WTC11 (cell line): ENCODE measurements around the gene TRMT11. TPM values are rescaled to one million over a fixed set of nuclear protein-coding genes. Genes with fewer than 3 reads are reported as not detected.

ENCODE experiments used
- ATAC-seq: fragments of 200-7000 bp; cut with Tn5 transposase; 2 replicates; pipeline ENCODE4 v1.10.0; 2021; ENCODE audit warnings: mild to moderate bottlenecking, moderate library complexity
- CTCF ChIA-PET: fragments of 300-600 bp; sonication (Branson Sonifier 250); formaldehyde crosslinking; loops from one replicate; lab custom pipeline; 2021; ENCODE audit warnings: antibody characterized with exemption; lab: Charles Lee
- POLR2A ChIA-PET: fragments of 350-600 bp; sonication (Branson Sonifier 250); formaldehyde crosslinking; loops from one replicate; lab custom pipeline; 2021; ENCODE audit warnings: antibody characterized with exemption; lab: Charles Lee
- DNase-seq: peaks from one replicate; pipeline ENCODE4 v3.0.0; 2021; ENCODE audit warnings: low spot score
- H3K27ac Mint-ChIP-seq: 2 replicates; pipeline ENCODE4 v1.8.0; 2021; ENCODE audit warnings: mixed read lengths
- H3K27me3 Mint-ChIP-seq: 2 replicates; pipeline ENCODE4 v1.8.0; 2021; ENCODE audit warnings: low read depth, mild to moderate bottlenecking, moderate library complexity, mixed read lengths
- H3K36me3 Mint-ChIP-seq: 2 replicates; pipeline ENCODE4 v1.8.0; 2021; ENCODE audit warnings: mixed read lengths
- H3K4me1 Mint-ChIP-seq: 2 replicates; pipeline ENCODE4 v1.8.0; 2022; ENCODE audit warnings: mixed read lengths
- H3K4me3 Mint-ChIP-seq: 2 replicates; pipeline ENCODE4 v1.8.0; 2021; ENCODE audit warnings: mild to moderate bottlenecking, moderate library complexity, mixed read lengths
- H3K9me3 Mint-ChIP-seq: 2 replicates; pipeline ENCODE4 v1.8.0; 2021; ENCODE audit warnings: mixed read lengths
- CREB1 ChIP-seq: sonication (generic); formaldehyde crosslinking; IDR thresholded peaks from 2 replicates; pipeline ENCODE4 v1.8.0; 2023; ENCODE audit warnings: mild to moderate bottlenecking, missing genetic modification reagents
- EMX1 ChIP-seq: fragments of 250-450 bp; sonication (Bioruptor Pico); IDR thresholded peaks from 2 replicates; pipeline ENCODE4 v1.8.0; 2021; ENCODE audit warnings: mild to moderate bottlenecking
- HMGA2 ChIP-seq: fragments of 250-450 bp; sonication (Bioruptor Pico); IDR thresholded peaks from 2 replicates; pipeline ENCODE4 v1.4.0; 2021; ENCODE audit warnings: mild to moderate bottlenecking, moderate library complexity
- MLX ChIP-seq: sonication (generic); formaldehyde crosslinking; IDR thresholded peaks from 2 replicates; pipeline ENCODE4 v1.8.1; 2023; ENCODE audit warnings: mild to moderate bottlenecking, missing genetic modification reagents, moderate library complexity
- MYBL2 ChIP-seq: sonication (generic); formaldehyde crosslinking; IDR thresholded peaks from 2 replicates; pipeline ENCODE4 v1.8.1; 2023; ENCODE audit warnings: mild to moderate bottlenecking, moderate library complexity, missing genetic modification reagents
- NFATC4 ChIP-seq: fragments of 250-450 bp; sonication (Bioruptor Pico); IDR thresholded peaks from 2 replicates; pipeline ENCODE4 v1.9.0; 2021; ENCODE audit warnings: mild to moderate bottlenecking
- NFYB ChIP-seq: sonication (generic); formaldehyde crosslinking; conservative IDR thresholded peaks from 2 replicates; pipeline ENCODE4 v1.8.0; 2022; ENCODE audit warnings: low read depth, missing genetic modification reagents
- SMAD3 ChIP-seq: sonication (generic); formaldehyde crosslinking; IDR thresholded peaks from 2 replicates; pipeline ENCODE4 v1.8.0; 2022; ENCODE audit warnings: missing genetic modification reagents, mild to moderate bottlenecking, borderline replicate concordance
- SOX15 ChIP-seq: fragments of 250-450 bp; sonication (Bioruptor Pico); IDR thresholded peaks from 2 replicates; pipeline ENCODE4 v1.9.0; 2021; ENCODE audit warnings: mild to moderate bottlenecking
- TEAD1 ChIP-seq: sonication (generic); formaldehyde crosslinking; IDR thresholded peaks from 2 replicates; pipeline ENCODE4 v1.8.0; 2022; ENCODE audit warnings: mild to moderate bottlenecking, missing genetic modification reagents
- TEAD4 ChIP-seq: sonication (generic); formaldehyde crosslinking; IDR thresholded peaks from 2 replicates; pipeline ENCODE4 v1.8.0; 2022; ENCODE audit warnings: mild to moderate bottlenecking, missing genetic modification reagents
- ZNF138 ChIP-seq: sonication (generic); formaldehyde crosslinking; conservative IDR thresholded peaks from 2 replicates; pipeline ENCODE4 v1.8.1; 2022; ENCODE audit warnings: mild to moderate bottlenecking, moderate library complexity, missing genetic modification reagents
- ZNF219 ChIP-seq: sonication (generic); formaldehyde crosslinking; IDR thresholded peaks from 2 replicates; pipeline ENCODE4 v1.8.0; 2023; ENCODE audit warnings: missing genetic modification reagents, mild to moderate bottlenecking, borderline replicate concordance
- ZNF232 ChIP-seq: sonication (generic); formaldehyde crosslinking; IDR thresholded peaks from 2 replicates; pipeline ENCODE4 v1.8.0; 2022; ENCODE audit warnings: mild to moderate bottlenecking, missing genetic modification reagents
- ZNF317 ChIP-seq: sonication (generic); formaldehyde crosslinking; IDR thresholded peaks from 2 replicates; pipeline ENCODE4 v1.8.1; 2023; ENCODE audit warnings: low read depth, mild to moderate bottlenecking, moderate library complexity, missing genetic modification reagents, borderline replicate concordance
- ZNF423 ChIP-seq: fragments of 250-450 bp; sonication (Bioruptor Pico); IDR thresholded peaks from 2 replicates; pipeline ENCODE4 v2.1.2; 2022; ENCODE audit warnings: mild to moderate bottlenecking, moderate library complexity
- total RNA-seq: library from RNA; stranded (reverse); gene quantifications from 3 replicates; pipeline ENCODE4 v1.2.3, GENCODE V29; 2021
- TF ChIP-seq, protein P1 (sequence below): sonication (generic); formaldehyde crosslinking; IDR thresholded peaks from 2 replicates; pipeline ENCODE4 v1.8.0; 2022; ENCODE audit warnings: mild to moderate bottlenecking, missing genetic modification reagents
- TF ChIP-seq, protein P2 (sequence below): sonication (generic); formaldehyde crosslinking; IDR thresholded peaks from 2 replicates; pipeline ENCODE4 v1.8.0; 2022; ENCODE audit warnings: mild to moderate bottlenecking, missing genetic modification reagents
- TF ChIP-seq, protein P3 (sequence below): sonication (generic); formaldehyde crosslinking; conservative IDR thresholded peaks from 2 replicates; pipeline ENCODE4 v1.8.1; 2023; ENCODE audit warnings: mild to moderate bottlenecking, low read depth, missing genetic modification reagents, moderate library complexity
- TF ChIP-seq, protein P4 (sequence below): fragments of 250-450 bp; sonication (Bioruptor Pico); IDR thresholded peaks from 2 replicates; pipeline ENCODE4 v2.1.2; 2022; ENCODE audit warnings: mild to moderate bottlenecking, moderate library complexity
- TF ChIP-seq, protein P5 (sequence below): sonication (generic); formaldehyde crosslinking; IDR thresholded peaks from 2 replicates; pipeline ENCODE4 v1.8.0; 2023; ENCODE audit warnings: missing genetic modification reagents

Gene TRMT11
- total RNA-seq, 1 experiment from 2014 or later = 32.3 TPM

DNA sequence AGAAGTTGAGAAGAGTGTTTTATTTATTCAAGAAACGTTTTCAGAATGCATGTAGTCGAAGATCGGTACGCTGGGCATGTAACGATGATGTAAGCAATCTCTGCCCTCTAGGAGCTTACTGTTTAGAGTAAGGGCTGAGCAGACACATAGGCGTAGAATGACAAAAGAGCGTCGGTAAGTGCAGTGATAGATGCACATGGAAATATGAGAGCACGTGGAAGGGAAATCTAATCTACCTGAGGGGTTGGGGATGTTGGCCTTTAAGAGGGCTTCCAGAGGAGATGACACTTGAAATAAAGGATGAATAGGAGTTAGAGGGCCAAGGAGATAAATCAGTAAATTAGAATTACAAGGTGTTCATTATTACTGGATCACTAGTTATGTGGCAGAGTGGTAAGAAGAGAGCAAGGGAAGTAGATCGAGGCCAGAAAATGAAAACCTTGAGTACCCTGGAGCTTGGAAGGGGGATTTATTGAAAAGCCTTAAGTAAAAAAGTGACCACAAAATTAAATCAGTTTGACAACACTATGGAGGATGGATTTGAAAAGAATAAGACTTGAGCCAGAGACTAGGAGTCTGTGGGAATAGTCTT is 782 bp downstream of the TRMT11 start:
- TF ChIP-seq TEAD1 (CRISPR knock-in tag) (no peak), NFYB (CRISPR knock-in tag) (no peak), SMAD3 (CRISPR knock-in tag) (no peak)
- CTCF ChIA-PET = interaction anchor here (1.5 to 3.5 kb wide), 5 partner anchors 8 to 197 kb away, joined by 5 to 25 read pairs (median 15); partner anchors contain the start of genes HINT3 and NCOA7
- no peak overlapping the region for H3K4me3 Mint-ChIP-seq
- no peaks in the 10 kb centered on the region for H3K27me3 Mint-ChIP-seq
- H3K9me3 Mint-ChIP-seq = no peaks in the 10 kb centered on the region
- DNase-seq (no peak), ATAC-seq (peak; percentile 4)
- H3K36me3 Mint-ChIP-seq = no peaks in the 10 kb centered on the region
- H3K4me1 Mint-ChIP-seq = peaks cover 5% of the 10 kb centered on the region
- H3K27ac Mint-ChIP-seq = no peak overlapping the region
- POLR2A ChIA-PET = interaction anchor here (0.7 to 1.8 kb wide), 9 partner anchors 19 to 355 kb away, joined by 3 to 11 read pairs (median 4); partner anchors contain the start of genes CENPW, HINT3 and NCOA7

DNA sequence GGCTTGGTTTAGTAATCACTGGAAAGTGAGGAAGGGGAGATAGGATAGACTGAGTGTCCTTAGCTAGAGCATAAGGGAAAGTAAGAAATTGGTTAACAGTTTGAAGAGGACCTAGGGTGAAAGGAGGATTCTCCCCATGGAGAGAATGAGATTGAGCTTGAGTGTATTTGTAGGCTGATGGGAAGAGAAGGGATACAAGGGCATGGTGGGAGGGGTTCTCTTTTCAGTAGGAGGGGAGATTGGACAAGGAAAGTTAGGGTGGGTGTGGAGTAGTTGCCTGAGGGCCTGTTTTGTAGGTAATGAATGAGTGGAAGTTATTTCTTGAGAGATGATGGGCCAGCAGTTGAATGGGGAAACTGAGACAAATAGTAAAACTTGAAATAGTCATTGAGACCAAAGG is 1.9 kb downstream of the TRMT11 start:
- ATAC-seq (no peak), DNase-seq (no peak)
- Mint-ChIP-seq H3K36me3 (no peaks in the 10 kb centered on the region), H3K4me3 (no peak overlapping the region), H3K27me3 (no peaks in the 10 kb centered on the region), H3K27ac (no peak overlapping the region), H3K4me1 (peaks cover 5% of the 10 kb centered on the region), H3K9me3 (no peaks in the 10 kb centered on the region)
- CTCF ChIA-PET = interaction anchor here (1.0 kb wide), 1 partner anchor 32 kb away, joined by 3 read pairs; the partner anchor contains the start of gene HINT3
- POLR2A ChIA-PET = no interaction called here
- TF ChIP-seq, protein P1, sequence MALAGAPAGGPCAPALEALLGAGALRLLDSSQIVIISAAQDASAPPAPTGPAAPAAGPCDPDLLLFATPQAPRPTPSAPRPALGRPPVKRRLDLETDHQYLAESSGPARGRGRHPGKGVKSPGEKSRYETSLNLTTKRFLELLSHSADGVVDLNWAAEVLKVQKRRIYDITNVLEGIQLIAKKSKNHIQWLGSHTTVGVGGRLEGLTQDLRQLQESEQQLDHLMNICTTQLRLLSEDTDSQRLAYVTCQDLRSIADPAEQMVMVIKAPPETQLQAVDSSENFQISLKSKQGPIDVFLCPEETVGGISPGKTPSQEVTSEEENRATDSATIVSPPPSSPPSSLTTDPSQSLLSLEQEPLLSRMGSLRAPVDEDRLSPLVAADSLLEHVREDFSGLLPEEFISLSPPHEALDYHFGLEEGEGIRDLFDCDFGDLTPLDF (CRISPR knock-in tag) = no peak

- DNase-seq (no peak), ATAC-seq (no peak)
- Mint-ChIP-seq H3K27me3 (no peaks in the 10 kb centered on the region), H3K27ac (no peak overlapping the region), H3K9me3 (no peaks in the 10 kb centered on the region), H3K36me3 (no peaks in the 10 kb centered on the region), H3K4me1 (peaks cover 5% of the 10 kb centered on the region), H3K4me3 (no peak overlapping the region)
- ChIA-PET POLR2A (no interaction called here), CTCF (no interaction called here)
- TF ChIP-seq NFYB (CRISPR knock-in tag) (no peak), SOX15 (CRISPR knock-in tag) (no peak), HMGA2 (CRISPR knock-in tag) (no peak), MLX (CRISPR knock-in tag) (no peak), MYBL2 (CRISPR knock-in tag) (no peak), NFATC4 (no peak), ZNF232 (CRISPR knock-in tag) (no peak), EMX1 (CRISPR knock-in tag) (no peak), CREB1 (no peak), ZNF423 (CRISPR knock-in tag) (no peak), ZNF138 (CRISPR knock-in tag) (no peak), ZNF219 (CRISPR knock-in tag) (no peak), TEAD4 (CRISPR knock-in tag) (no peak), ZNF317 (CRISPR knock-in tag) (no peak)
- TF ChIP-seq, protein P2, sequence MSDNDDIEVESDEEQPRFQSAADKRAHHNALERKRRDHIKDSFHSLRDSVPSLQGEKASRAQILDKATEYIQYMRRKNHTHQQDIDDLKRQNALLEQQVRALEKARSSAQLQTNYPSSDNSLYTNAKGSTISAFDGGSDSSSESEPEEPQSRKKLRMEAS (CRISPR knock-in tag) = no peak
- TF ChIP-seq, protein P3, sequence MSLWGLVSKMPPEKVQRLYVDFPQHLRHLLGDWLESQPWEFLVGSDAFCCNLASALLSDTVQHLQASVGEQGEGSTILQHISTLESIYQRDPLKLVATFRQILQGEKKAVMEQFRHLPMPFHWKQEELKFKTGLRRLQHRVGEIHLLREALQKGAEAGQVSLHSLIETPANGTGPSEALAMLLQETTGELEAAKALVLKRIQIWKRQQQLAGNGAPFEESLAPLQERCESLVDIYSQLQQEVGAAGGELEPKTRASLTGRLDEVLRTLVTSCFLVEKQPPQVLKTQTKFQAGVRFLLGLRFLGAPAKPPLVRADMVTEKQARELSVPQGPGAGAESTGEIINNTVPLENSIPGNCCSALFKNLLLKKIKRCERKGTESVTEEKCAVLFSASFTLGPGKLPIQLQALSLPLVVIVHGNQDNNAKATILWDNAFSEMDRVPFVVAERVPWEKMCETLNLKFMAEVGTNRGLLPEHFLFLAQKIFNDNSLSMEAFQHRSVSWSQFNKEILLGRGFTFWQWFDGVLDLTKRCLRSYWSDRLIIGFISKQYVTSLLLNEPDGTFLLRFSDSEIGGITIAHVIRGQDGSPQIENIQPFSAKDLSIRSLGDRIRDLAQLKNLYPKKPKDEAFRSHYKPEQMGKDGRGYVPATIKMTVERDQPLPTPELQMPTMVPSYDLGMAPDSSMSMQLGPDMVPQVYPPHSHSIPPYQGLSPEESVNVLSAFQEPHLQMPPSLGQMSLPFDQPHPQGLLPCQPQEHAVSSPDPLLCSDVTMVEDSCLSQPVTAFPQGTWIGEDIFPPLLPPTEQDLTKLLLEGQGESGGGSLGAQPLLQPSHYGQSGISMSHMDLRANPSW (CRISPR knock-in tag) = no peak
- TF ChIP-seq, protein P4, sequence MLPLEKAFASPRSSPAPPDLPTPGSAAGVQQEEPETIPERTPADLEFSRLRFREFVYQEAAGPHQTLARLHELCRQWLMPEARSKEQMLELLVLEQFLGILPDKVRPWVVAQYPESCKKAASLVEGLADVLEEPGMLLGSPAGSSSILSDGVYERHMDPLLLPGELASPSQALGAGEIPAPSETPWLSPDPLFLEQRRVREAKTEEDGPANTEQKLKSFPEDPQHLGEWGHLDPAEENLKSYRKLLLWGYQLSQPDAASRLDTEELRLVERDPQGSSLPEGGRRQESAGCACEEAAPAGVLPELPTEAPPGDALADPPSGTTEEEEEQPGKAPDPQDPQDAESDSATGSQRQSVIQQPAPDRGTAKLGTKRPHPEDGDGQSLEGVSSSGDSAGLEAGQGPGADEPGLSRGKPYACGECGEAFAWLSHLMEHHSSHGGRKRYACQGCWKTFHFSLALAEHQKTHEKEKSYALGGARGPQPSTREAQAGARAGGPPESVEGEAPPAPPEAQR (CRISPR knock-in tag) = no peak
- TF ChIP-seq, protein P5, sequence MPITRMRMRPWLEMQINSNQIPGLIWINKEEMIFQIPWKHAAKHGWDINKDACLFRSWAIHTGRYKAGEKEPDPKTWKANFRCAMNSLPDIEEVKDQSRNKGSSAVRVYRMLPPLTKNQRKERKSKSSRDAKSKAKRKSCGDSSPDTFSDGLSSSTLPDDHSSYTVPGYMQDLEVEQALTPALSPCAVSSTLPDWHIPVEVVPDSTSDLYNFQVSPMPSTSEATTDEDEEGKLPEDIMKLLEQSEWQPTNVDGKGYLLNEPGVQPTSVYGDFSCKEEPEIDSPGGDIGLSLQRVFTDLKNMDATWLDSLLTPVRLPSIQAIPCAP (CRISPR knock-in tag) = no peak
Measured at GRCh38 chr6:125989631-125990030, 3.3 kb downstream of the TRMT11 start.
